A673 (cell line): Measurements from ENCODE around the gene TOMM7. TPM values are rescaled to one million over a fixed set of nuclear protein-coding genes. Genes with fewer than 3 reads are reported as not detected.

Source experiments
- BruUV-seq: library from RNA; stranded (reverse); fragments of 400-500 nt; replicated peaks from 2 replicates; lab custom pipeline; 2021; lab: Mats Ljungman, UMichigan
- CTCF ChIA-PET: fragments of 300-600 bp; sonication (Branson Sonifier 250); formaldehyde crosslinking; loops from one replicate; lab custom pipeline; 2022; ENCODE audit warnings: antibody characterized with exemption; lab: Charles Lee
- POLR2A ChIA-PET: fragments of 300-600 bp; sonication (Branson Sonifier 250); formaldehyde crosslinking; loops from one replicate; lab custom pipeline; 2022; ENCODE audit warnings: antibody characterized with exemption; ENCODE audit not compliant: low non-redundant PET; lab: Charles Lee
- DNase-seq: peaks from one replicate; pipeline ENCODE4 v3.0.0-alpha.2; 2015; ENCODE audit warnings: low spot score
- H3K27ac ChIP-seq: fragments of 200-600 bp; sonication (generic); 2 replicates; pipeline ENCODE4 v1.5.1; 2016; ENCODE audit warnings: mixed run types, low read depth, mild to moderate bottlenecking, mixed read lengths, antibody characterized with exemption, low read length; ENCODE audit not compliant: poor library complexity, severe bottlenecking
- H3K27me3 ChIP-seq: fragments of 200-600 bp; sonication (generic); replicated peaks from 2 replicates; pipeline ENCODE4 v1.6.1; 2017; ENCODE audit warnings: mixed run types, low read depth, mild to moderate bottlenecking, mixed read lengths, antibody characterized with exemption, low read length; ENCODE audit not compliant: insufficient read depth, poor library complexity
- H3K36me3 ChIP-seq: fragments of 200-600 bp; sonication (generic); 2 replicates; pipeline ENCODE4 v1.6.1; 2016; ENCODE audit warnings: mixed run types, mild to moderate bottlenecking, mixed read lengths, antibody characterized with exemption, low read length; ENCODE audit not compliant: insufficient read depth, poor library complexity, severe bottlenecking
- H3K4me1 ChIP-seq: fragments of 200-600 bp; sonication (generic); 2 replicates; pipeline ENCODE4 v1.6.1; 2017; ENCODE audit warnings: mixed run types, mild to moderate bottlenecking, mixed read lengths, antibody characterized with exemption, low read length; ENCODE audit not compliant: insufficient read depth, poor library complexity, severe bottlenecking
- H3K4me3 ChIP-seq: fragments of 200-600 bp; sonication (generic); 2 replicates; pipeline ENCODE4 v1.5.1; 2016; ENCODE audit warnings: low read depth, mixed run types, mild to moderate bottlenecking, mixed read lengths, low read length; ENCODE audit not compliant: poor library complexity, severe bottlenecking
- H3K9me3 ChIP-seq: fragments of 200-600 bp; sonication (generic); 2 replicates; pipeline ENCODE4 v1.6.1; 2016; ENCODE audit warnings: mixed run types, low read depth, mild to moderate bottlenecking, mixed read lengths, antibody characterized with exemption, low read length; ENCODE audit not compliant: poor library complexity, severe bottlenecking
- EZH2 ChIP-seq: fragments of 200-600 bp; sonication (generic); IDR thresholded peaks from 2 replicates; pipeline ENCODE4 v1.6.1; 2017; ENCODE audit warnings: borderline replicate concordance, low read depth, mild to moderate bottlenecking, mixed read lengths, antibody characterized with exemption, low read length; ENCODE audit not compliant: poor library complexity, severe bottlenecking
- intact Hi-C: fragments of 100-400 bp; cut with micrococcal nuclease; formaldehyde crosslinking; loops from one replicate; pipeline ENCODE4 v1.10.0; 2022; ENCODE audit not compliant: unreplicated experiment
- total RNA-seq: library from RNA; stranded (reverse); gene quantifications from 2 replicates; pipeline ENCODE4 v1.2.3, GENCODE V29; 2021
- TF ChIP-seq, protein P1 (sequence below): fragments of 300-800, 200-600 bp; sonication (generic); conservative IDR thresholded peaks from 2 replicates; pipeline ENCODE4 v1.5.1; 2017; ENCODE audit warnings: low read depth, mild to moderate bottlenecking, antibody characterized with exemption, low read length, moderate library complexity, mixed read lengths

TOMM7 gene
- total RNA-seq, 1 experiment from 2014 or later = 149 TPM

GRCh38 chr7:22833957-22834356 is 11.3 kb upstream of the TOMM7 start:
- no peaks in the 10 kb centered on the region for H3K27me3 ChIP-seq
- peak overlapping the region; percentile 16 for H3K4me3 ChIP-seq
- H3K27ac ChIP-seq = no peak overlapping the region
- peaks cover 21% of the 10 kb centered on the region for H3K4me1 ChIP-seq
- ChIA-PET POLR2A (no interaction called here), CTCF (interaction anchor here (0.5 kb wide), 1 partner anchor 9 kb away, joined by 3 read pairs; no protein-coding TSS in a partner anchor)
- BruUV-seq = no TSS peak
- DNase-seq = no peak
- H3K9me3 ChIP-seq = no peaks in the 10 kb centered on the region
- H3K36me3 ChIP-seq = no peaks in the 10 kb centered on the region
- no peak for TF ChIP-seq EZH2
- TF ChIP-seq, protein P1, sequence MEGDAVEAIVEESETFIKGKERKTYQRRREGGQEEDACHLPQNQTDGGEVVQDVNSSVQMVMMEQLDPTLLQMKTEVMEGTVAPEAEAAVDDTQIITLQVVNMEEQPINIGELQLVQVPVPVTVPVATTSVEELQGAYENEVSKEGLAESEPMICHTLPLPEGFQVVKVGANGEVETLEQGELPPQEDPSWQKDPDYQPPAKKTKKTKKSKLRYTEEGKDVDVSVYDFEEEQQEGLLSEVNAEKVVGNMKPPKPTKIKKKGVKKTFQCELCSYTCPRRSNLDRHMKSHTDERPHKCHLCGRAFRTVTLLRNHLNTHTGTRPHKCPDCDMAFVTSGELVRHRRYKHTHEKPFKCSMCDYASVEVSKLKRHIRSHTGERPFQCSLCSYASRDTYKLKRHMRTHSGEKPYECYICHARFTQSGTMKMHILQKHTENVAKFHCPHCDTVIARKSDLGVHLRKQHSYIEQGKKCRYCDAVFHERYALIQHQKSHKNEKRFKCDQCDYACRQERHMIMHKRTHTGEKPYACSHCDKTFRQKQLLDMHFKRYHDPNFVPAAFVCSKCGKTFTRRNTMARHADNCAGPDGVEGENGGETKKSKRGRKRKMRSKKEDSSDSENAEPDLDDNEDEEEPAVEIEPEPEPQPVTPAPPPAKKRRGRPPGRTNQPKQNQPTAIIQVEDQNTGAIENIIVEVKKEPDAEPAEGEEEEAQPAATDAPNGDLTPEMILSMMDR = no peak
- intact Hi-C loops = no loop called here

GRCh38 chr7:22833113-22833855 is 10.6 kb upstream of the TOMM7 start:
- intact Hi-C loops = no loop called here
- Histone ChIP-seq H3K4me3 (no peak overlapping the region), H3K27me3 (no peaks in the 10 kb centered on the region), H3K9me3 (no peaks in the 10 kb centered on the region), H3K4me1 (peaks cover 21% of the 10 kb centered on the region), H3K27ac (no peak overlapping the region), H3K36me3 (no peaks in the 10 kb centered on the region)
- POLR2A ChIA-PET = no interaction called here
- BruUV-seq = no TSS peak
- no peak for DNase-seq
- CTCF ChIA-PET = no interaction called here
- no peak for TF ChIP-seq EZH2
- TF ChIP-seq, protein P1 = no peak

DNA sequence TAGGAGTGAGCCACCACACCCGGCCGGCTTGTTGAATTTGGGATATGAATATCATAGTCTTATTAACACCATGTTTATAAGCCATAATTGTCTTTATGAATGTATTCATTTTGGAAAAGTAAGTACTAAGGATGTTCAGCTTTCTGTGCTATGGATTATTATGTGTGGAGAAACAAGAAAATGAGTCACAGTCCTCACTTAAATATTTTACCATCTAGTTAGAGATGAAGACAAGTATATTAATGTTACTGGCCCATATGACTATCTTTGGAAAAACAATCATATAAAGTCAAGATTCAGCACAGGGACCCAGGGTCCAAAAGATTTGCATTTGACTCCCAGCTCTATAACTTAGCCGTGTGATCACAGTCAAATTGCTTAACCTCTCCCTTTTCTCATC is 9.8 kb upstream of the TOMM7 start:
- BruUV-seq = no TSS peak
- no peak overlapping the region for H3K27ac ChIP-seq
- ChIA-PET CTCF (no interaction called here), POLR2A (no interaction called here)
- intact Hi-C loops = no loop called here
- no peaks in the 10 kb centered on the region for H3K9me3 ChIP-seq
- H3K4me1 ChIP-seq = peaks cover 21% of the 10 kb centered on the region
- no peak for DNase-seq
- no peak overlapping the region for H3K4me3 ChIP-seq
- TF ChIP-seq, protein P1 = no peak
- no peak for TF ChIP-seq EZH2
- no peaks in the 10 kb centered on the region for H3K36me3 ChIP-seq
- H3K27me3 ChIP-seq = no peaks in the 10 kb centered on the region
